GM12873 (cell line): ENCODE measurements around the gene PYGL.

Source experiments
- CTCF ChIP-seq: IDR thresholded peaks from 2 replicates; pipeline ENCODE4 v1.5.1; 2012; ENCODE audit warnings: low read depth, mild to moderate bottlenecking, moderate library complexity, low read length, control low read depth; ENCODE audit not compliant: insufficient read depth; ENCODE audit errors: missing control alignments

The PYGL gene

DNA sequence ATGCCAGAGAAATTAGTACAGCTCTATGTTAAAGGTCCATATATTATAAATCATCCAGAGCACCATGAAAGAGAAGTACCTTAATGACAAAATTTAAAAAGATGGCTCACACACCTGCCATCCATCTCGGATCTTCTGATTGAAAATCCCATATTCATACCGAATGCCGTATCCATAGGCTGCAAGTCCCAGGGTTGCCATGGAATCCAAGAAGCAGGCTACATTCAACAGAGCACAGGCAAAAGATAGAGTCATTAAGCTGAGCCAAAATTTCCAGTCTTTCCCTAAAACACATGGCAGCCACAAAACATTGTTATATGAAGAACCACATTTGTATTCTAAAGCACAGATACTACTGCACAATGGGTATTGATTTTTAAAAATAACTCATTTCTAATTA, 12.7 kb downstream of the PYGL start:
- no peak for TF ChIP-seq CTCF

GRCh38 chr14:50929506-50929905, 14.8 kb downstream of the PYGL start:
- no peak for TF ChIP-seq CTCF

GRCh38 chr14:50928002-50928635, 16.2 kb downstream of the PYGL start:
- TF ChIP-seq CTCF, result no peak

DNA sequence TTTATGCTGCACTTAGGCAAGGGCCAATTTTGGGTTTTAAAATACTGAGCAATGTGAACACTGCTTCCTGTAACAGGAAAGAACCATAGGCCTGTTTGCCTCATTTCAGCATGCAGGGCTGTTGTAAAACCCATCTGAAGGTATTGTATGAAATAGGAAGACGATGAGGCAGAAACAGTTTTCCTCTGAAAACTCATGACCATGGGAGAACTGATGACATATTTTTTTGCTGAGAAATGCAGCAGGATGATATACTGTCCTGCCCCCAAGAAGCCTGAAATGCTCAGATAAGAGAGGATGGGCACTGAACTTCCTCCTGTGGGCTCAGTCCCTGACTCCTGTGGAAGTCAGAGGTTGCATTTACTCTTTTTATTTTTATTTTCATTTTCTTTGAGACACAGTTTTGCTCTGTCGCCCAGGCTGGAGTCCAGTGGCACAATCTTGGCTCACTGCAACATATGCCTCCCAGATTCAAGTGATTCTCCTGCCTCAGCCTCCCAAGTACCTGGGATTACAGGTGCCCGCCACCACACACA, 17.4 kb downstream of the PYGL start:
- no peak for TF ChIP-seq CTCF

- no peak for TF ChIP-seq CTCF
Observed at GRCh38 chr14:50924843-50925242, 19.4 kb downstream of the PYGL start.

GRCh38 chr14:50924236-50924635, 20.0 kb downstream of the PYGL start:
- TF ChIP-seq CTCF, result no peak

DNA sequence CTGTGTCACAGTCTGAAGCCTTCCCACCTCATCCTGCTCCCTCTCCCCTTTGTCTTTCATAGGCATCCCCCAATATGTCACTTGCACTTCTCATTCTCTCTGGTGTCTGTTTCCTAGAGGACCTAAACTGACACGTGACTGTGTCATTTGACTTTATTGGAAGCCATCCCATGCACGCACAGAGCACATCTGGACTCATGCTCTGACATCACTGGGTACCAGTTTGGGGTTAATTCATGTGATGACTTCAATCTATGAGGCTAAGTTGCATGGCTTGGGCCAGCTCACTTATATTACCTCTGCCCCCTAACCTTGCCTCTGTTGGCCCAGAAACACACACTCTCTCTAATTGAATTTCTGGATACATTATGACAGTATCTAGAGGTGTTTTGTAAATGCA, 21.5 kb downstream of the PYGL start:
- no peak for TF ChIP-seq CTCF
